HEK293 (cell line): ENCODE data around the gene TRABD2A.
A peak's percentile ranks its signal among the peaks of the same experiment; 100 is the strongest.

Experiments
- CTCF ChIA-PET: fragments of 350-600 bp; formaldehyde crosslinking; extraction: SDS; loops from one replicate; lab custom pipeline; 2021; ENCODE audit warnings: antibody characterized with exemption; lab: Yijun Ruan, JAX
- POLR2A ChIA-PET: fragments of 300-600 bp; formaldehyde crosslinking; extraction: SDS; loops from one replicate; lab custom pipeline; 2020; ENCODE audit warnings: antibody characterized with exemption, inconsistent platforms; lab: Yijun Ruan, JAX
- H3K27ac ChIP-seq: fragments of 200-500 bp; sonication (Bioruptor generic); 2 replicates; pipeline ENCODE4 v1.5.1; 2014; ENCODE audit warnings: low read depth, low read length, control low read depth, inconsistent platforms; ENCODE audit errors: extremely low read depth
- H3K36me3 ChIP-seq, 2 experiments: fragments of 200-500 bp in 1 of 2; sonication (Bioruptor generic) in 1 of 2; 1 replicate in 1 of 2; 2 replicates in 1 of 2; pipeline ENCODE4 v1.5.1; 2014 to 2017; ENCODE audit warnings: inconsistent platforms in 2 of 2, low read length in 2 of 2; ENCODE audit not compliant: control insufficient read depth in 2 of 2, insufficient read depth in 1 of 2
- H3K4me1 ChIP-seq: fragments of 200-500 bp; sonication (Bioruptor generic); 2 replicates; pipeline ENCODE4 v1.5.1; 2014; ENCODE audit warnings: mild to moderate bottlenecking, low read length, inconsistent platforms; ENCODE audit not compliant: control insufficient read depth, insufficient read depth
- H3K4me3 ChIP-seq: 2 replicates; pipeline ENCODE4 v1.5.1; 2011; ENCODE audit warnings: low read depth, mild to moderate bottlenecking, control low read depth, low read length, moderate library complexity
- H3K9me3 ChIP-seq: fragments of 200-500 bp; sonication (Bioruptor generic); 2 replicates; pipeline ENCODE4 v1.5.1; 2014; ENCODE audit warnings: low read depth, low read length, inconsistent platforms; ENCODE audit not compliant: control insufficient read depth, insufficient read depth
- AEBP2 ChIP-seq: fragments of 450-650 bp; formaldehyde crosslinking; IDR thresholded peaks from 2 replicates; pipeline ENCODE4 v1.5.1; 2016; ENCODE audit warnings: missing biosample characterization, missing genetic modification characterization, borderline replicate concordance
- FEZF1 ChIP-seq: fragments of 450-650 bp; formaldehyde crosslinking; IDR thresholded peaks from 2 replicates; pipeline ENCODE4 v1.5.1; 2016; ENCODE audit warnings: missing biosample characterization, missing genetic modification characterization
- KLF8 ChIP-seq: fragments of 450-650 bp; formaldehyde crosslinking; IDR thresholded peaks from 2 replicates; pipeline ENCODE4 v1.5.1; 2016; ENCODE audit warnings: missing biosample characterization, missing genetic modification characterization
- MYNN ChIP-seq: fragments of 450-650 bp; formaldehyde crosslinking; IDR thresholded peaks from 2 replicates; pipeline ENCODE4 v1.5.1; 2016; ENCODE audit warnings: missing biosample characterization, missing genetic modification characterization, borderline replicate concordance
- PRDM6 ChIP-seq: fragments of 450-650 bp; formaldehyde crosslinking; IDR thresholded peaks from 2 replicates; pipeline ENCODE4 v1.5.1; 2017; ENCODE audit warnings: missing biosample characterization, missing genetic modification characterization
- REST ChIP-seq: fragments of 450-650 bp; formaldehyde crosslinking; IDR thresholded peaks from 2 replicates; pipeline ENCODE4 v1.5.1; 2016; ENCODE audit warnings: missing biosample characterization, missing genetic modification characterization
- ZBTB1 ChIP-seq: fragments of 450-650 bp; formaldehyde crosslinking; IDR thresholded peaks from 2 replicates; pipeline ENCODE4 v1.5.1; 2016; ENCODE audit warnings: missing biosample characterization, missing genetic modification characterization
- ZBTB20 ChIP-seq: fragments of 450-650 bp; formaldehyde crosslinking; IDR thresholded peaks from 2 replicates; pipeline ENCODE4 v1.5.1; 2016; ENCODE audit warnings: missing biosample characterization, missing genetic modification characterization
- ZBTB21 ChIP-seq: fragments of 450-650 bp; formaldehyde crosslinking; IDR thresholded peaks from 2 replicates; pipeline ENCODE4 v1.5.1; 2017; ENCODE audit warnings: missing biosample characterization, missing genetic modification characterization
- ZNF133 ChIP-seq: fragments of 450-650 bp; formaldehyde crosslinking; IDR thresholded peaks from 2 replicates; pipeline ENCODE4 v1.5.1; 2016; ENCODE audit warnings: missing biosample characterization, missing genetic modification characterization
- ZNF24 ChIP-seq: fragments of 450-650 bp; formaldehyde crosslinking; IDR thresholded peaks from 2 replicates; pipeline ENCODE4 v1.5.1; 2016; ENCODE audit warnings: missing biosample characterization, missing genetic modification characterization
- ZNF341 ChIP-seq: fragments of 450-650 bp; formaldehyde crosslinking; IDR thresholded peaks from 2 replicates; pipeline ENCODE4; 2016; ENCODE audit warnings: low read depth, missing biosample characterization, missing genetic modification characterization
- ZNF366 ChIP-seq: fragments of 450-650 bp; formaldehyde crosslinking; conservative IDR thresholded peaks from 2 replicates; pipeline ENCODE4 v1.5.1; 2016; ENCODE audit warnings: missing biosample characterization, missing genetic modification characterization
- ZNF488 ChIP-seq: fragments of 450-650 bp; formaldehyde crosslinking; IDR thresholded peaks from 2 replicates; pipeline ENCODE4 v1.5.1; 2016; ENCODE audit warnings: missing biosample characterization, missing genetic modification characterization
- ZNF629 ChIP-seq: fragments of 450-650 bp; formaldehyde crosslinking; IDR thresholded peaks from 2 replicates; pipeline ENCODE4 v1.5.1; 2017; ENCODE audit warnings: missing biosample characterization, missing genetic modification characterization
- ZNF692 ChIP-seq: fragments of 450-650 bp; formaldehyde crosslinking; IDR thresholded peaks from 2 replicates; pipeline ENCODE4 v1.5.1; 2016; ENCODE audit warnings: missing biosample characterization, missing genetic modification characterization
- ZNF747 ChIP-seq: fragments of 450-650 bp; formaldehyde crosslinking; IDR thresholded peaks from 2 replicates; pipeline ENCODE4 v1.5.1; 2016; ENCODE audit warnings: missing biosample characterization, missing genetic modification characterization
- ZNF791 ChIP-seq: fragments of 450-650 bp; formaldehyde crosslinking; IDR thresholded peaks from 2 replicates; pipeline ENCODE4 v1.5.1; 2016; ENCODE audit warnings: missing biosample characterization, missing genetic modification characterization
- ZSCAN30 ChIP-seq: fragments of 450-650 bp; IDR thresholded peaks from 2 replicates; pipeline ENCODE4 v1.5.1; 2018; ENCODE audit warnings: missing biosample characterization, mild to moderate bottlenecking, missing genetic modification characterization, moderate library complexity

Gene TRABD2A

GRCh38 chr2:84811839-84812431 lies 68.9 kb downstream of the TRABD2A start:
- no peaks in the 10 kb centered on the region for H3K9me3 ChIP-seq
- ChIA-PET POLR2A (no interaction called here), CTCF (interaction anchor here (0.9 kb wide), 1 partner anchor 114 kb away, joined by 5 read pairs; no protein-coding TSS in a partner anchor)

GRCh38 chr2:84808279-84808678 lies 72.6 kb downstream of the TRABD2A start:
- CTCF ChIA-PET: no interaction called here
- peaks cover 10% of the 10 kb centered on the region for H3K4me1 ChIP-seq
- TF ChIP-seq AEBP2 (tag by site-specific recombination) (no peak), ZBTB20 (no peak), ZNF488 (tag by site-specific recombination) (no peak), ZNF24 (tag by site-specific recombination) (no peak), ZSCAN30 (tag by site-specific recombination) (no peak), ZNF791 (tag by site-specific recombination) (no peak)
- H3K36me3 ChIP-seq: no peaks in the 10 kb centered on the region
- H3K4me3 ChIP-seq: no peak overlapping the region
- H3K27ac ChIP-seq: no peak overlapping the region
- no peaks in the 10 kb centered on the region for H3K9me3 ChIP-seq
- POLR2A ChIA-PET: no interaction called here

More at GRCh38 chr2:84811839-84812431, 68.9 kb downstream of the TRABD2A start:
- no peaks in the 10 kb centered on the region for H3K36me3 ChIP-seq
- H3K4me1 ChIP-seq: peaks cover 6% of the 10 kb centered on the region
- TF ChIP-seq REST (tag by site-specific recombination): peak; percentile 74
- no peak for TF ChIP-seq ZNF747 (tag by site-specific recombination)
- TF ChIP-seq ZBTB1: no peak
- H3K27ac ChIP-seq: no peak overlapping the region
- H3K4me3 ChIP-seq: no peak overlapping the region

GRCh38 chr2:84807063-84807485 lies 73.8 kb downstream of the TRABD2A start:
- H3K9me3 ChIP-seq: no peaks in the 10 kb centered on the region
- peaks cover 10% of the 10 kb centered on the region for H3K4me1 ChIP-seq
- H3K36me3 ChIP-seq: no peaks in the 10 kb centered on the region
- H3K27ac ChIP-seq: no peak overlapping the region
- ChIA-PET POLR2A (no interaction called here), CTCF (interaction anchor here (0.5 to 0.6 kb wide), 2 partner anchors 19 to 81 kb away, joined by 3 to 4 read pairs; no protein-coding TSS in a partner anchor)
- TF ChIP-seq ZNF629 (tag by site-specific recombination) (peak; percentile 88), ZNF133 (tag by site-specific recombination) (no peak), ZBTB21 (peak; percentile 80), FEZF1 (tag by site-specific recombination) (peak; percentile 79), MYNN (tag by site-specific recombination) (peak; percentile 81), ZNF692 (tag by site-specific recombination) (0 out of 2 replicates have a peak, but pooled peaks have one; percentile 38), ZNF341 (0 out of 2 replicates have a peak, but pooled peaks have one; percentile 22), PRDM6 (tag by site-specific recombination) (no peak), KLF8 (tag by site-specific recombination) (0 out of 2 replicates have a peak, but pooled peaks have one; percentile 17), ZNF366 (tag by site-specific recombination) (peak; percentile 61; the same call in 1 of the 2 replicates), ZNF24 (tag by site-specific recombination) (no peak)
- H3K4me3 ChIP-seq: no peak overlapping the region
